ENCODE data around the gene CNTRL.

Gene CNTRL

GRCh38 chr9:121204611-121205010 is 129.9 kb downstream of the CNTRL start:
- no peak for DNase-seq

GRCh38 chr9:121206516-121207370 is 132.0 kb downstream of the CNTRL start:
- DNase-seq: peak; percentile 37

- DNase-seq: no peak
Measured at GRCh38 chr9:121207371-121207940, 132.7 kb downstream of the CNTRL start.

- no peak for DNase-seq
Measured at GRCh38 chr9:121210536-121210935, 135.8 kb downstream of the CNTRL start.

GRCh38 chr9:121213136-121213806 is 138.5 kb downstream of the CNTRL start:
- DNase-seq: peak; percentile 90

- no peak for DNase-seq
Measured at GRCh38 chr9:121214005-121214404, 139.2 kb downstream of the CNTRL start.

GRCh38 chr9:121216271-121216805 is 141.6 kb downstream of the CNTRL start:
- no peak for DNase-seq

GRCh38 chr9:121217609-121218292 is 143.0 kb downstream of the CNTRL start:
- DNase-seq: peak; percentile 67

GRCh38 chr9:121218357-121219027 is 143.7 kb downstream of the CNTRL start:
- no peak for DNase-seq

- no peak for DNase-seq
Measured at GRCh38 chr9:121219530-121219929, 144.8 kb downstream of the CNTRL start.

GRCh38 chr9:121220996-121221663 is 146.4 kb downstream of the CNTRL start:
- DNase-seq: no peak

GRCh38 chr9:121221664-121222055 is 146.9 kb downstream of the CNTRL start:
- DNase-seq: no peak

- DNase-seq: peak; percentile 69
Measured at GRCh38 chr9:121222524-121223171, 147.9 kb downstream of the CNTRL start.

- no peak for DNase-seq
Measured at GRCh38 chr9:121225240-121225639, 150.5 kb downstream of the CNTRL start.

- peak; percentile 32 for DNase-seq
Measured at GRCh38 chr9:121226175-121226574, 151.4 kb downstream of the CNTRL start.
